LNCAP (cell line): ENCODE results near the gene GPC5.

Experiments used
- CTCF ChIP-seq: fragments of 450-650 bp; IDR thresholded peaks from 2 replicates; pipeline ENCODE4 v1.5.1; 2017; ENCODE audit warnings: mild to moderate bottlenecking

The GPC5 gene

DNA sequence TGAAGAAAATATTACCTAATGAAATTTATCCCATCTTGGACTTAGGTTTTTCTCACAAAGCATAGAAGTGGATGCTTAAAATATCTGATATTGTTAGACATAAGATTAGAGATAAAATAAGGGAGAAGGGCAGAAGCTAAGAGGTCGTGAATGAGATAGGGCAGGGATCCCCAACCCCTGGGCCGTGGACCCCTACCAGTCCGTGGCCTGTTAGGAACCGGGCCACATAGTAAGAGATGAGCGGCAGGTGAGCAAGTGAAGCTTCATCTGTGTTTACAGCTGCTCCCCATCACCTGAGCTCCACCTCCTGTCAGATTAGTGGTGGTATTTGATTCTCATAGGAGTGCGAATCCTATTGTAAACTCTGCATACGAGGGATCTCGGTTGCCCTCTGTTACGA is 202.9 kb downstream of the GPC5 start:
- no peak for TF ChIP-seq CTCF

GRCh38 chr13:91601807-91602206 is 203.4 kb downstream of the GPC5 start:
- no peak for TF ChIP-seq CTCF

GRCh38 chr13:91609353-91609752 is 210.9 kb downstream of the GPC5 start:
- TF ChIP-seq CTCF = no peak

- no peak for TF ChIP-seq CTCF
Observed at GRCh38 chr13:91618315-91618714, 219.9 kb downstream of the GPC5 start.

DNA sequence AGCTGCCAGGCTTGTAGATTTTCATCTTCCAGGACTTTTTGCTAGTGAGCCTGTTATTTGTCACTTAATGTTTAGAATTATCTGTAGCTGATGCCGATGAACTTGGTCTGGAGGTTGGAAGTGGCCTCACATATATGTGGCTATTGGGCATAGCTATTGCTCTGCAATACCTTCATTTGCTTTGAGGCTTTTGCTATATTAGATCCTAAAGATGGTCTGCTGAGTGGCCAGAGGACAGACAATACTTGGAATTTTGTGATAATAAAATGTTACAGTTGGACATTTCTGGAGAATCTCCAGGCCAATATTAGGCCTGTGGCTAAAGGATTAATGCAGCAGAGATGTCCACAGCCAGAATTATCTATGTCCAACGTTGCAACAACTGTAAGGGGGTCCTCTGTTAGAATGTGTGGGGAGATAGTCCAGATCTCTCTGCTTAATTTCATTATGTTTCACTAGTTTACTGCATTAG is 222.3 kb downstream of the GPC5 start:
- no peak for TF ChIP-seq CTCF

DNA sequence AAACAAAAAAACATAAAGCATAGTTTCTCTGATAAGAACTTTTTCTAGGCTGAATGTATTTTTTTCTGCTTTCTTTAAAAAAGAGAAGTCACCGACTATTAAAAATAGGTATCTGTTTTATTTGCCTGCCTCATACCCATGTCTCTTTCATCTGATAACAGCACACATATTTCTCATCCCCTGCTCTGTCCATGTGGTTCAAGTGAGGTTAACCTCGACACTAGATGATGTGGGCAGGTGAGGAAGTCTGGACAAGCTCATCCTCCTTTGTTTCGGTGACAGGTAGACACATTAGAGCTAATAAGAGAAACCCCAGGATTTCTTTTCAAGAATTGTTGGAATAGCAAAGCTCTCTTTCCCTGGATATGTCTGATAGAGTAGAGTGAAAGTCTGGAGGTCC is 222.7 kb downstream of the GPC5 start:
- no peak for TF ChIP-seq CTCF

- TF ChIP-seq CTCF = no peak
Observed at GRCh38 chr13:91621963-91622362, 223.5 kb downstream of the GPC5 start.

DNA sequence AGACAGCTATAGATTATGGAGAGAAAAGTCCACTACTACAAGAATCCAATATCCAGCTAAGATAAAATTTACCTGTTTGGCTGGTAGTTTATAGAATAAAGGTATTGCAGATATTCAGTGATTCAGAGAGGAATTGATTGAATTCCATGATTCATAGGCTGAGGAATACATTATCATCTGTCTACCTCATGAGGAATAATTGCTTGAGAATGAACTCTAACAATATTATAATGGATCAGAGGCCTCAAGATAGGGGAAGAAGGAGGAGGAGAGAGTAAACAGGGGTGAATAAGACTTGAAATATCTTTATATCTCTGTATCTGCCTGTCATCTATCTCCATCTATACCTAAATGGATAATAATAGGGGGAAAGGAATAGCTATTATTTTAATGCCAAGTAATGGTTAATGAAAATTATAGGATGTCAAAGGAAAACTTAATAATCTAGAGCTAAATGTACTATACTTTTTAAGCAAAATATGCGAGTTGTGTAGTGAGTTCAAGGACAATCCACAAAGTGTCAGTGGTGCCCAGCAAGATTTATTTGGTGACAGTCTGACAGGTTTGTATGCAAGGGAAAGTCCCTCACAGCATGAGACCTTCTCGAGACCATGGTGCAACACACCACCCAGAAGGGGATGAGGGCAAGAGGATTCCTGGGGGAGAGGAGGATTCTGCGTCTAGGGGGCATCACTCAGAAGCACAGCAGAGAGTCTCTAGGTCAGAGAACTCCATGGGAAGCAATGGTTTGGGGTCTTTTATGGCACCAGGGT is 224.5 kb downstream of the GPC5 start:
- no peak for TF ChIP-seq CTCF
